ENCODE results near the gene SCFD1. TPM values are rescaled to one million over a fixed set of nuclear protein-coding genes. Genes with fewer than 3 reads are reported as not detected.

SCFD1 gene
- total and polyA plus RNA-seq, 4 donors, result 24.6 to 82.1 (median 52.6) TPM

GRCh38 chr14:30581283-30581625 lies 40.9 kb upstream of the SCFD1 start:
- no peaks in the 10 kb centered on the region for H3K4me1 ChIP-seq (ENCODE audit: control insufficient read depth in 4 of 4, insufficient read depth in 4 of 4, low read length in 3 of 4)
- TF ChIP-seq SP1 (IDR thresholded peaks at IDR 0.05) (no peak), HNF4G (IDR thresholded peaks at IDR 0.05) (no peak), FOXA1 (IDR thresholded peaks at IDR 0.05) (no peak), GABPA (IDR thresholded peaks at IDR 0.05 in 1 of 2, conservative IDR thresholded peaks at IDR 0.05 in 1 of 2) (no peak), RXRA (IDR thresholded peaks at IDR 0.05) (no peak)
- TF ChIP-seq, protein P1, sequence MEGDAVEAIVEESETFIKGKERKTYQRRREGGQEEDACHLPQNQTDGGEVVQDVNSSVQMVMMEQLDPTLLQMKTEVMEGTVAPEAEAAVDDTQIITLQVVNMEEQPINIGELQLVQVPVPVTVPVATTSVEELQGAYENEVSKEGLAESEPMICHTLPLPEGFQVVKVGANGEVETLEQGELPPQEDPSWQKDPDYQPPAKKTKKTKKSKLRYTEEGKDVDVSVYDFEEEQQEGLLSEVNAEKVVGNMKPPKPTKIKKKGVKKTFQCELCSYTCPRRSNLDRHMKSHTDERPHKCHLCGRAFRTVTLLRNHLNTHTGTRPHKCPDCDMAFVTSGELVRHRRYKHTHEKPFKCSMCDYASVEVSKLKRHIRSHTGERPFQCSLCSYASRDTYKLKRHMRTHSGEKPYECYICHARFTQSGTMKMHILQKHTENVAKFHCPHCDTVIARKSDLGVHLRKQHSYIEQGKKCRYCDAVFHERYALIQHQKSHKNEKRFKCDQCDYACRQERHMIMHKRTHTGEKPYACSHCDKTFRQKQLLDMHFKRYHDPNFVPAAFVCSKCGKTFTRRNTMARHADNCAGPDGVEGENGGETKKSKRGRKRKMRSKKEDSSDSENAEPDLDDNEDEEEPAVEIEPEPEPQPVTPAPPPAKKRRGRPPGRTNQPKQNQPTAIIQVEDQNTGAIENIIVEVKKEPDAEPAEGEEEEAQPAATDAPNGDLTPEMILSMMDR (IDR thresholded peaks at IDR 0.05; ENCODE audit: low read depth, low read length, missing input control), result no peak
- WGBS, result 91% methylated on average over 7 of the region's 7 CpGs
- H3K4me3 ChIP-seq (ENCODE audit: low read depth in 1 of 3, low read length in 3 of 3), result no peak overlapping the region
- no peaks in the 10 kb centered on the region for H3K9me3 ChIP-seq (ENCODE audit: control insufficient read depth in 4 of 4, low read length in 3 of 4)
- H3K9ac ChIP-seq (ENCODE audit: low read depth in 1 of 2, low read length in 2 of 2), result no peak overlapping the region
- no peaks in the 10 kb centered on the region for H3K36me3 ChIP-seq (ENCODE audit: control insufficient read depth in 4 of 4, insufficient read depth in 3 of 4, low read depth in 1 of 4, low read length in 3 of 4)
- no peaks in the 10 kb centered on the region for H3K27me3 ChIP-seq (ENCODE audit: control insufficient read depth in 4 of 4, insufficient read depth in 4 of 4, low read length in 3 of 4)
- H3K27ac ChIP-seq (ENCODE audit: low read depth in 1 of 2, low read length in 2 of 2), result no peak overlapping the region
- no peak for DNase-seq (ENCODE audit: low spot score)

DNA sequence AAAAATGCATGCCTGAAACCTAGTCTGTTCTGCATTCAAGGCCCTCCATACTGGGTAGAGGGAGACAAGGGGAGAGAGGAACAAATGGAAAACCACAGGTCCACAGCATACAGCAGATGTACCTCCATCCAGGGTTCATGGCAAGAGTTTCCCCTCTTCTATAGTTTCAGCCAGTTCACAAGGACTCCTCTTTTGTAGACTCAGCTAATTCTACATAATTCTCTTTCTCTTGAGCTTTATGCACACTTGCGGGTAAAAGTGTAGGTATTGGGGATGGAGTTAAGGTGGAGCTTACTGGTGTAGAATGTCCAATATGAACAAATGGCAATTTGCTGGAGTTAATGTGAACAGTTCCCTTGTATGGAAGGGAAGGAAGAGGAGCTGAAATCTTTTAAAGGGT lies 39.7 kb upstream of the SCFD1 start:
- Histone ChIP-seq H3K9me3 (ENCODE audit: control insufficient read depth in 4 of 4, low read length in 3 of 4) (no peaks in the 10 kb centered on the region), H3K27ac (ENCODE audit: low read depth in 1 of 2, low read length in 2 of 2) (no peak overlapping the region), H3K36me3 (ENCODE audit: control insufficient read depth in 4 of 4, insufficient read depth in 3 of 4, low read depth in 1 of 4, low read length in 3 of 4) (no peaks in the 10 kb centered on the region), H3K9ac (ENCODE audit: low read depth in 1 of 2, low read length in 2 of 2) (no peak overlapping the region), H3K4me3 (ENCODE audit: low read depth in 1 of 3, low read length in 3 of 3) (no peak overlapping the region), H3K27me3 (ENCODE audit: control insufficient read depth in 4 of 4, insufficient read depth in 4 of 4, low read length in 3 of 4) (no peaks in the 10 kb centered on the region), H3K4me1 (ENCODE audit: control insufficient read depth in 4 of 4, insufficient read depth in 4 of 4, low read length in 3 of 4) (no peaks in the 10 kb centered on the region)
- WGBS, result 99% methylated on average over 1 of the region's 1 CpG
- TF ChIP-seq REST (IDR thresholded peaks at IDR 0.05), result no peak
- TF ChIP-seq JUND (IDR thresholded peaks at IDR 0.05), result no peak
- TF ChIP-seq, protein P2, sequence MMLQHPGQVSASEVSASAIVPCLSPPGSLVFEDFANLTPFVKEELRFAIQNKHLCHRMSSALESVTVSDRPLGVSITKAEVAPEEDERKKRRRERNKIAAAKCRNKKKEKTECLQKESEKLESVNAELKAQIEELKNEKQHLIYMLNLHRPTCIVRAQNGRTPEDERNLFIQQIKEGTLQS (IDR thresholded peaks at IDR 0.05), result no peak
- TF ChIP-seq, protein P1 (IDR thresholded peaks at IDR 0.05; ENCODE audit: low read depth, low read length, missing input control), result no peak
- no peak for TF ChIP-seq FOXA2 (IDR thresholded peaks at IDR 0.05)
- no peak for TF ChIP-seq SP1 (IDR thresholded peaks at IDR 0.05)
- TF ChIP-seq RXRA (IDR thresholded peaks at IDR 0.05), result no peak
- TF ChIP-seq, protein P3, sequence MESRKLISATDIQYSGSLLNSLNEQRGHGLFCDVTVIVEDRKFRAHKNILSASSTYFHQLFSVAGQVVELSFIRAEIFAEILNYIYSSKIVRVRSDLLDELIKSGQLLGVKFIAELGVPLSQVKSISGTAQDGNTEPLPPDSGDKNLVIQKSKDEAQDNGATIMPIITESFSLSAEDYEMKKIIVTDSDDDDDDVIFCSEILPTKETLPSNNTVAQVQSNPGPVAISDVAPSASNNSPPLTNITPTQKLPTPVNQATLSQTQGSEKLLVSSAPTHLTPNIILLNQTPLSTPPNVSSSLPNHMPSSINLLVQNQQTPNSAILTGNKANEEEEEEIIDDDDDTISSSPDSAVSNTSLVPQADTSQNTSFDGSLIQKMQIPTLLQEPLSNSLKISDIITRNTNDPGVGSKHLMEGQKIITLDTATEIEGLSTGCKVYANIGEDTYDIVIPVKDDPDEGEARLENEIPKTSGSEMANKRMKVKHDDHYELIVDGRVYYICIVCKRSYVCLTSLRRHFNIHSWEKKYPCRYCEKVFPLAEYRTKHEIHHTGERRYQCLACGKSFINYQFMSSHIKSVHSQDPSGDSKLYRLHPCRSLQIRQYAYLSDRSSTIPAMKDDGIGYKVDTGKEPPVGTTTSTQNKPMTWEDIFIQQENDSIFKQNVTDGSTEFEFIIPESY (IDR thresholded peaks at IDR 0.05), result no peak
- TF ChIP-seq FOXA1 (IDR thresholded peaks at IDR 0.05), result no peak
- no peak for TF ChIP-seq GABPA (IDR thresholded peaks at IDR 0.05 in 1 of 2, conservative IDR thresholded peaks at IDR 0.05 in 1 of 2)
- no peak for TF ChIP-seq MAX (IDR thresholded peaks at IDR 0.05)
- no peak for TF ChIP-seq EGR1 (IDR thresholded peaks at IDR 0.05; ENCODE audit: low read depth in 2 of 2)
- TF ChIP-seq YY1 (IDR thresholded peaks at IDR 0.05), result no peak
- no peak for TF ChIP-seq TAF1 (conservative IDR thresholded peaks at IDR 0.05)
- TF ChIP-seq RAD21 (IDR thresholded peaks at IDR 0.05), result no peak
- no peak for DNase-seq (ENCODE audit: low spot score)
